ENCODE results near the gene HARS1. TPM values are rescaled to one million over a fixed set of nuclear protein-coding genes. Genes with fewer than 3 reads are reported as not detected.

The HARS1 gene
- total and polyA plus RNA-seq, 2 of the 13 experiments (the other 11 are each of a cell fraction or from before 2014, with no cell fraction given), result 36.9 to 66.2 TPM

- TF ChIP-seq ZNF460 (CRISPR knock-in tag; IDR thresholded peaks at IDR 0.05; ENCODE audit: borderline replicate concordance), result no peak
- peak; percentile 87 for TF ChIP-seq PATZ1 (CRISPR knock-in tag; IDR thresholded peaks at IDR 0.05)
- TF ChIP-seq EP300 (IDR thresholded peaks at IDR 0.05; ENCODE audit: low read depth in 2 of 2, low read length in 2 of 2), result 0 out of 4 replicates have a peak, but pooled peaks of 1 of the 2 experiments have one; percentile 11
- TF ChIP-seq EP300 (CRISPR knock-in tag; IDR thresholded peaks at IDR 0.05; ENCODE audit: borderline replicate concordance), result 0 out of 2 replicates have a peak, but pooled peaks have one; percentile 29
- TF ChIP-seq SKI (IDR thresholded peaks at IDR 0.05; ENCODE audit: partially characterized antibody), result peak; percentile 39
- peak in 1 of 2 experiments; percentile 33; a peak in 1 of 4 replicates for TF ChIP-seq KLF16 (CRISPR knock-in tag; IDR thresholded peaks at IDR 0.05)
- TF ChIP-seq RXRA (CRISPR knock-in tag; IDR thresholded peaks at IDR 0.05), result peak; percentile 39; the same call in 1 of the 2 replicates
- peak; percentile 62; the same call in 1 of the 2 replicates for TF ChIP-seq ETV5 (CRISPR knock-in tag; IDR thresholded peaks at IDR 0.05; ENCODE audit: borderline replicate concordance)
- TF ChIP-seq TBX3 (IDR thresholded peaks at IDR 0.05; ENCODE audit: borderline replicate concordance), result 0 out of 2 replicates have a peak, but pooled peaks have one; percentile 16
- no peak for TF ChIP-seq SRSF1 (optimal IDR thresholded peaks at IDR 0.05; ENCODE audit: low read depth, low read length)
- peak; percentile 32; the same call in 1 of the 2 replicates for TF ChIP-seq ZNF574 (CRISPR knock-in tag; IDR thresholded peaks at IDR 0.05)
- TF ChIP-seq ZFY (CRISPR knock-in tag; IDR thresholded peaks at IDR 0.05), result 0 out of 2 replicates have a peak, but pooled peaks have one; percentile 16
- peak; percentile 21; the same call in 1 of the 2 replicates for TF ChIP-seq HNF4G (IDR thresholded peaks at IDR 0.05; ENCODE audit: borderline replicate concordance, low read depth, low read length)
- TF ChIP-seq HNF4G (CRISPR knock-in tag; IDR thresholded peaks at IDR 0.05; ENCODE audit: borderline replicate concordance, low read depth), result no peak
- no peak for TF ChIP-seq RFX5 (IDR thresholded peaks at IDR 0.05; ENCODE audit: low read depth, low read length)
- TF ChIP-seq THRA (CRISPR knock-in tag; IDR thresholded peaks at IDR 0.05; ENCODE audit: borderline replicate concordance), result peak; percentile 42; the same call in 1 of the 2 replicates
- TF ChIP-seq MAX (IDR thresholded peaks at IDR 0.05), result 0 out of 2 replicates have a peak, but pooled peaks have one; percentile 28
- TF ChIP-seq ZNF605 (CRISPR knock-in tag; IDR thresholded peaks at IDR 0.05), result 0 out of 2 replicates have a peak, but pooled peaks have one; percentile 26
- TF ChIP-seq IRF2 (CRISPR knock-in tag; IDR thresholded peaks at IDR 0.05), result peak; percentile 51; the same call in 1 of the 2 replicates
- peak; percentile 20; the same call in 1 of the 2 replicates for TF ChIP-seq ERF (CRISPR knock-in tag; IDR thresholded peaks at IDR 0.05)
- peak; percentile 70 for TF ChIP-seq MEIS2 (CRISPR knock-in tag; IDR thresholded peaks at IDR 0.05)
- TF ChIP-seq RXRB (CRISPR knock-in tag; IDR thresholded peaks at IDR 0.05; ENCODE audit: borderline replicate concordance), result peak; percentile 86
- peak; percentile 30; the same call in 1 of the 2 replicates for TF ChIP-seq CREM (IDR thresholded peaks at IDR 0.05)
- TF ChIP-seq CREM (CRISPR knock-in tag; IDR thresholded peaks at IDR 0.05), result no peak
- TF ChIP-seq GATAD2A (CRISPR knock-in tag; IDR thresholded peaks at IDR 0.05), result peak; percentile 60
These were observed 58.1 kb downstream of the HARS1 start, which contains the start of gene CD14 (continued) for GRCh38 chr5:140633021-140633471.
